ENCODE data around the gene CIDEB. TPM values are rescaled to one million over a fixed set of nuclear protein-coding genes. Genes with fewer than 3 reads are reported as not detected.
A peak's percentile ranks its signal among the peaks of the same experiment; 100 is the strongest.

The CIDEB gene
- total RNA-seq, 4 donors from 2014 or later, result 9.4 to 34.5 (median 14.2) TPM

GRCh38 chr14:24315807-24316596 lies 8.2 kb upstream of the CIDEB start:
- Histone ChIP-seq H3K4me3 (no peak overlapping the region), H3K36me3 (no peaks in the 10 kb centered on the region), H3K27me3 (peaks cover 0 to 27% of the 10 kb centered on the region in 2 donors), H3K9me3 (no peaks in the 10 kb centered on the region), H3K4me1 (peaks cover 0 to 57% (median 22%) of the 10 kb centered on the region in 4 donors), H3K27ac (peak overlapping the region in 1 of 4 donors; percentile 47)
- no peak for DNase-seq (ENCODE audit: low spot score in 2 of 2)
- 48 to 58% methylated on average over 41 to 63 of the region's 70 CpGs for WGBS, 2 donors
- TF ChIP-seq CTCF (IDR thresholded peaks at IDR 0.05) (peak in 3 of 5 experiments; percentile 6 to 44 (median 23)), EP300 (IDR thresholded peaks at IDR 0.05) (no peak)

- Histone ChIP-seq H3K36me3 (no peaks in the 10 kb centered on the region), H3K4me3 (no peak overlapping the region), H3K4me1 (peaks cover 0 to 63% (median 27%) of the 10 kb centered on the region in 4 donors), H3K27ac (peak overlapping the region in 1 of 4 donors; percentile 79), H3K27me3 (peaks cover 0 to 22% of the 10 kb centered on the region in 2 donors), H3K9me3 (no peaks in the 10 kb centered on the region)
- TF ChIP-seq EP300 (IDR thresholded peaks at IDR 0.05), result no peak
- no peak for TF ChIP-seq POLR2A (IDR thresholded peaks at IDR 0.05)
- no peak for TF ChIP-seq CTCF (IDR thresholded peaks at IDR 0.05)
- WGBS, 2 donors, result 78 to 83% methylated on average over 10 of the region's 10 CpGs
- no peak for DNase-seq (ENCODE audit: low spot score in 2 of 2)
These were observed 7.5 kb upstream of the CIDEB start for GRCh38 chr14:24315243-24315806.

- Histone ChIP-seq H3K9me3 (no peaks in the 10 kb centered on the region), H3K4me1 (peaks cover 0 to 71% (median 33%) of the 10 kb centered on the region in 4 donors), H3K27ac (peak overlapping the region in 2 of 4 donors; percentile 32 to 79), H3K4me3 (no peak overlapping the region), H3K36me3 (no peaks in the 10 kb centered on the region), H3K27me3 (peaks cover 0 to 20% of the 10 kb centered on the region in 2 donors)
- TF ChIP-seq POLR2A (IDR thresholded peaks at IDR 0.05) (no peak), CTCF (IDR thresholded peaks at IDR 0.05) (no peak), EP300 (IDR thresholded peaks at IDR 0.05) (no peak)
- WGBS, 2 donors, result 66 to 76% methylated on average over 5 of the region's 5 CpGs
- no peak for DNase-seq (ENCODE audit: low spot score in 2 of 2)
These were observed 6.8 kb upstream of the CIDEB start for GRCh38 chr14:24314377-24315193.

- no peaks in the 10 kb centered on the region for H3K36me3 ChIP-seq
- no peaks in the 10 kb centered on the region for H3K9me3 ChIP-seq
- H3K4me1 ChIP-seq, result peaks cover 0 to 74% (median 34%) of the 10 kb centered on the region in 4 donors
- 63 to 82% methylated on average over 2 of the region's 2 CpGs for WGBS, 2 donors
- peak overlapping the region in 2 of 4 donors; percentile 48 to 79 for H3K27ac ChIP-seq
- no peak overlapping the region for H3K4me3 ChIP-seq
- peaks cover 0 to 16% of the 10 kb centered on the region in 2 donors for H3K27me3 ChIP-seq
- TF ChIP-seq EP300 (IDR thresholded peaks at IDR 0.05), result no peak
- no peak for TF ChIP-seq CTCF (IDR thresholded peaks at IDR 0.05)
- TF ChIP-seq POLR2A (IDR thresholded peaks at IDR 0.05), result no peak
- DNase-seq (ENCODE audit: low spot score in 2 of 2), result no peak
These were observed 6.1 kb upstream of the CIDEB start for GRCh38 chr14:24313913-24314312.

Data from tibial nerve (tissue), 4 donors.